Gastroesophageal sphincter (tissue), 4 donors: ENCODE data around the gene COLEC11. TPM values are rescaled to one million over a fixed set of nuclear protein-coding genes. Genes with fewer than 3 reads are reported as not detected.

Experiments used
- ATAC-seq: fragments of 150-250 bp; one replicate; pipeline ENCODE4 v1.9.1; 2016; ENCODE audit warnings: mild to moderate bottlenecking, moderate library complexity
- H3K27ac ChIP-seq, 4 donors: fragments of 200-600 bp; sonication (generic) in 3 of 4; 1 replicate in 3 of 4; 2 replicates in 1 of 4; pipeline ENCODE4 v1.5.1; 2016 to 2019
- H3K27me3 ChIP-seq: fragments of 200-600 bp; sonication (generic); one replicate; pipeline ENCODE4 v1.5.1; 2019
- H3K36me3 ChIP-seq, 2 donors: fragments of 200-600 bp; sonication (generic); one replicate each; pipeline ENCODE4 v1.5.1; 2019; ENCODE audit warnings: control low read depth in 1 of 2
- H3K4me1 ChIP-seq, 3 donors: fragments of 200-600 bp; sonication (generic); 1 replicate in 2 of 3; 2 replicates in 1 of 3; pipeline ENCODE4 v1.5.1; 2016 to 2019; ENCODE audit warnings: control low read depth in 2 of 3
- H3K4me3 ChIP-seq, 2 donors: fragments of 200-600 bp; sonication (generic); one replicate each; pipeline ENCODE4 v1.5.1; 2019; ENCODE audit warnings: mild to moderate bottlenecking in 1 of 2, moderate library complexity in 1 of 2
- H3K9me3 ChIP-seq, 3 donors: fragments of 200-600 bp; sonication (generic); one replicate each; pipeline ENCODE4 v1.5.1; 2017 to 2019; ENCODE audit warnings: control low read depth in 2 of 3
- EP300 ChIP-seq: sonication (generic); formaldehyde crosslinking; IDR thresholded peaks from one replicate; pipeline ENCODE4 v1.6.1; 2017; ENCODE audit warnings: antibody characterized with exemption, mild to moderate bottlenecking
- POLR2A ChIP-seq, 2 donors: fragments of 450-650 bp; IDR thresholded peaks; one replicate each; pipeline ENCODE4 v1.6.1; 2017; ENCODE audit warnings: antibody characterized with exemption in 2 of 2, mild to moderate bottlenecking in 2 of 2, moderate library complexity in 1 of 2
- POLR2AphosphoS5 ChIP-seq: sonication (generic); formaldehyde crosslinking; IDR thresholded peaks from one replicate; pipeline ENCODE4 v1.6.1; 2017; ENCODE audit warnings: antibody characterized with exemption
- WGBS, 2 donors: methylation state at CpG; one replicate each; pipeline ENCODE4 v1.1.5; 2018; ENCODE audit warnings: low coverage in 1 of 2; 5-methylcytosine and 5-hydroxymethylcytosine counted together
- total RNA-seq, 4 donors: library from RNA; depleted of rRNA; stranded (reverse); fragments of >200 nt; gene quantifications; one replicate each; pipeline ENCODE4 v1.1.0, GENCODE V29; 2016
- TF ChIP-seq, protein P1 (sequence below), 4 experiments: fragments of 200-600 bp in 2 of 4; fragments of 450-650 bp in 2 of 4; sonication (generic) in 1 of 4; IDR thresholded peaks; one replicate each; pipeline ENCODE4 v1.5.1; 2017 to 2019; ENCODE audit warnings: antibody characterized with exemption in 4 of 4, mild to moderate bottlenecking in 2 of 4, moderate library complexity in 2 of 4

Gene COLEC11
- total RNA-seq, 4 donors from 2014 or later = 0.57 to 5.0 (median 3.1) TPM

DNA sequence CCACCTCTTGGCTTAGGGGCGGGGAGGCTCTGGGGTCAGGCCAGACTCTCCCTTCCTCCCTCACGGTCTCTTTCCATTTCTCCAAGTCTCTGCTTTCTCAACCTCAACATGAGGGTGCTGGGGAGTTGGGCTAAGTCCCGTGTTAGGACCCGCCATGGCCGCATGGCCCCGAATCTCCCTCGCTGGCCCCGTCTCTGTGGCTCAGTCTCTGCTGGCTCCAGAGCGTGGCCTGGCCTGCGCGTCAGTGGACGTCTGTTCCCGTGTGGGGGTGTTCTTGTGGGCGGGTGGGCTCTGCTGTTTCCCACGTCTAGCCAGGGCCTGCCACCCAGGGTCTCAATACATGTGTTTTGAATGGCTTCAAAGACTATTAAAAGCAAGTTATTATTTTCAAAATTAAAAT lies 75.5 kb downstream of the COLEC11 start:
- peaks cover 0 to 7% (median 0%) of the 10 kb centered on the region in 3 donors for H3K4me1 ChIP-seq
- H3K27me3 ChIP-seq = peaks cover 33% of the 10 kb centered on the region
- H3K36me3 ChIP-seq = no peaks in the 10 kb centered on the region
- TF ChIP-seq POLR2AphosphoS5 (no peak), POLR2A (IDR thresholded peaks at IDR 0.05) (no peak), EP300 (no peak)
- TF ChIP-seq, protein P1, sequence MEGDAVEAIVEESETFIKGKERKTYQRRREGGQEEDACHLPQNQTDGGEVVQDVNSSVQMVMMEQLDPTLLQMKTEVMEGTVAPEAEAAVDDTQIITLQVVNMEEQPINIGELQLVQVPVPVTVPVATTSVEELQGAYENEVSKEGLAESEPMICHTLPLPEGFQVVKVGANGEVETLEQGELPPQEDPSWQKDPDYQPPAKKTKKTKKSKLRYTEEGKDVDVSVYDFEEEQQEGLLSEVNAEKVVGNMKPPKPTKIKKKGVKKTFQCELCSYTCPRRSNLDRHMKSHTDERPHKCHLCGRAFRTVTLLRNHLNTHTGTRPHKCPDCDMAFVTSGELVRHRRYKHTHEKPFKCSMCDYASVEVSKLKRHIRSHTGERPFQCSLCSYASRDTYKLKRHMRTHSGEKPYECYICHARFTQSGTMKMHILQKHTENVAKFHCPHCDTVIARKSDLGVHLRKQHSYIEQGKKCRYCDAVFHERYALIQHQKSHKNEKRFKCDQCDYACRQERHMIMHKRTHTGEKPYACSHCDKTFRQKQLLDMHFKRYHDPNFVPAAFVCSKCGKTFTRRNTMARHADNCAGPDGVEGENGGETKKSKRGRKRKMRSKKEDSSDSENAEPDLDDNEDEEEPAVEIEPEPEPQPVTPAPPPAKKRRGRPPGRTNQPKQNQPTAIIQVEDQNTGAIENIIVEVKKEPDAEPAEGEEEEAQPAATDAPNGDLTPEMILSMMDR (IDR thresholded peaks at IDR 0.05) = no peak
- ATAC-seq = no peak
- no peaks in the 10 kb centered on the region for H3K9me3 ChIP-seq
- no peak overlapping the region for H3K27ac ChIP-seq
- no peak overlapping the region for H3K4me3 ChIP-seq
- WGBS, 2 donors = 83 to 96% methylated on average over 3 to 7 of the region's 15 CpGs

DNA sequence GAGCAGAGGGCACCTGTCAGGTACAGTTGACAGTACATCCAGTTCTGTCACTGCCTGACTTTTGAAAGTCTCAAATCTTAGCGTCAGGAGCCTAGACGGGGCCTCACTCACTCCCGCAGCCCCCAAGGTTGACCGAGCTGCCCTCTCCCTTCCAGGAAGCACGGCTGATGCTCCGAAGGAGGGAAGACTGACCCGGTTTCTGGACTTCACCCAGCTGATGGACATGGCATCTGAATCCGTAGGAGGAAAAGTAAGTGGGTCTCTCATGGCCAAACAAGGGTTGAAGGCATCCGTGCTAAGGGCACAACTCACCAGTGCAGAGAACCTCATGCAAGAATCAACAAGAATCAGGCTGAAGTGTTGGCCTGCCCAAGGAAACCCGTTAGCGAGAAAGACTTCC lies 76.0 kb downstream of the COLEC11 start:
- Histone ChIP-seq H3K27ac (no peak overlapping the region), H3K36me3 (no peaks in the 10 kb centered on the region), H3K9me3 (no peaks in the 10 kb centered on the region), H3K27me3 (peaks cover 33% of the 10 kb centered on the region), H3K4me1 (peaks cover 0 to 7% (median 0%) of the 10 kb centered on the region in 3 donors), H3K4me3 (no peak overlapping the region)
- 82 to 85% methylated on average over 2 to 5 of the region's 11 CpGs for WGBS, 2 donors
- no peak for ATAC-seq
- no peak for TF ChIP-seq POLR2AphosphoS5
- no peak for TF ChIP-seq EP300
- TF ChIP-seq POLR2A (IDR thresholded peaks at IDR 0.05) = no peak
- TF ChIP-seq, protein P1 (IDR thresholded peaks at IDR 0.05) = no peak

DNA sequence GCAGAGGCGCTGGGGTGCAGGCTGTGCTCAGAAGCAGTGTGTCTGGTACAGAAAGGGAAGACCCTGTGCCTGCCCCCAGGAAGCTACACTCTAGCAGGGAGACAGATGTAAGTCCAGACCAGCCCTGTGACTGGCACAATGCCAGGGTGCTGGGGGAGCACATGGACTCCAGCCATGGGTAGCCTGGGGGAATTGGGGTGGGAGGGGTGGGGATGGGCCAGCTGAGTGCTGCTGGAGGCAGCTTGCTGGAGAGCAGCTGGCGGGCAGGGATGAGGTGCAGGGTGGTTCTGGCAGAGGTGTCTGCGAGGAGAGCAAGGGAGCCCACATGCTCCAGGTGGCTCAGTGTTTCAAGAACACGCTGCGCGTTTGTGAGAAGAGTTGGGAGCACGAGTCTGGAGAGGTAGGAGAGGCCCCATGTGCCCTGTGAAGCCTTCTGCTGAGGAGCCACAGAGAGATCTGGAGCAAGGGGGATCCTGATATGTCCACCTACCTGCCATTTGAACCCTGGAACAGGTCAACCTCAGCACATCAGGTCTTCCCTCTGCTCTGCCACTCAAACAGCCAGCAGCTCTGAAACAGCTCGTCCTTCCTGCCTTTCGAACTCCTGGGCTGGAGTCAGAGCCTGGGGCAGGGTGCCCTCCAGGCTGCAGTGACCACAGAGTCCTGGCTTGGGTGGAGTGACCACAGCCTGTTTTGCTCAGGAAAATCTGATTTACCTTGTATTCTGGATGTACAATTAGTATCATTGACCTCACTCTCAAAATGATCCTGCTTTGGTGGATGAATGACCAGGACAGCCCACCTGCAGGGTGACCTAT lies 78.2 kb downstream of the COLEC11 start:
- ATAC-seq = no peak
- Histone ChIP-seq H3K27ac (no peak overlapping the region), H3K9me3 (no peaks in the 10 kb centered on the region), H3K36me3 (no peaks in the 10 kb centered on the region), H3K4me3 (no peak overlapping the region), H3K27me3 (peaks cover 27% of the 10 kb centered on the region), H3K4me1 (no peaks in the 10 kb centered on the region)
- WGBS, 2 donors = 84 to 90% methylated on average over 2 to 7 of the region's 9 CpGs
- TF ChIP-seq EP300 (no peak), POLR2A (IDR thresholded peaks at IDR 0.05) (no peak), POLR2AphosphoS5 (no peak)
- TF ChIP-seq, protein P1 (IDR thresholded peaks at IDR 0.05) = no peak

DNA sequence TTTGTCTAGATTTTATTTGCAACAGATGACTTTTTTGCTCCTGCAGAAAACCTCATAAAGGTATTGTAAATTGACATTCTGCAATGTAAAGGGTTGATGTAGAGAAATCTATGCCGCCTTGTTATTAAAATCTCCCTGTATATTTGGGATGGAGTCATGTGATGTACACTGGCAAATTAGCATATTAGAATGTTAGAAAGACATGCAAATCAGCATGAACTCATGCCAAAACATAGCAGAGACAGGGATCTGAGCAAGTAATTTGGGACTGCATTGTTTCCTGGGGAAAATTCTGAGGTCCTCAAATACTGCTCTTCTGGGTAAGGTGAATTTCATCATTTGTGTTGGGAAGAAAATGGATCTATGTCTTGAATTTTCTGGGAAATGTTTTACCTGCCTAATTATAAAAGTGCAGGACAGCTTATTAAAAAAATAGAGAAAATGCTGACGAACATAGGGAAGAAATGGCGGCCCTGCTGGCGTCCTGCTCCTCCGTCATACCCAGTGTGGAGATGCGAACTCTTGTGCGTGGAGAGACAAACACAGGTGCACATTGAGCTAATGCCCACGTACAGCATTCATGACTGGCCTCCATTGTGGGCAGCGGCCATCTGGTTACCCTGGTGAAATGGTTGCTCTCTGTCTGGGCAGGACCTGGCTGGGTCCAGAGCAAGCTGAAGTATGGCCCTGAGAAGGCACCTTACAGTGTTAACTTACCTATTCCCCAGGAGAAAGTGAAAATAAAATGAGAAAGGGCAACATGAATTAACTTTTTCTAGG lies 79.3 kb downstream of the COLEC11 start:
- H3K4me3 ChIP-seq = no peak overlapping the region
- H3K4me1 ChIP-seq = no peaks in the 10 kb centered on the region
- peaks cover 21% of the 10 kb centered on the region for H3K27me3 ChIP-seq
- no peaks in the 10 kb centered on the region for H3K36me3 ChIP-seq
- WGBS, 2 donors = 90 to 93% methylated on average over 3 to 9 of the region's 9 CpGs
- no peaks in the 10 kb centered on the region for H3K9me3 ChIP-seq
- TF ChIP-seq, protein P1 (IDR thresholded peaks at IDR 0.05) = no peak
- TF ChIP-seq POLR2A (IDR thresholded peaks at IDR 0.05) (no peak), EP300 (no peak), POLR2AphosphoS5 (no peak)
- no peak for ATAC-seq
- no peak overlapping the region for H3K27ac ChIP-seq
